ENCODE data around the gene PDE4D. TPM values are rescaled to one million over a fixed set of nuclear protein-coding genes. Genes with fewer than 3 reads are reported as not detected.

Gene PDE4D
- total RNA-seq, 1 donor from 2014 or later = 34.5 TPM

DNA sequence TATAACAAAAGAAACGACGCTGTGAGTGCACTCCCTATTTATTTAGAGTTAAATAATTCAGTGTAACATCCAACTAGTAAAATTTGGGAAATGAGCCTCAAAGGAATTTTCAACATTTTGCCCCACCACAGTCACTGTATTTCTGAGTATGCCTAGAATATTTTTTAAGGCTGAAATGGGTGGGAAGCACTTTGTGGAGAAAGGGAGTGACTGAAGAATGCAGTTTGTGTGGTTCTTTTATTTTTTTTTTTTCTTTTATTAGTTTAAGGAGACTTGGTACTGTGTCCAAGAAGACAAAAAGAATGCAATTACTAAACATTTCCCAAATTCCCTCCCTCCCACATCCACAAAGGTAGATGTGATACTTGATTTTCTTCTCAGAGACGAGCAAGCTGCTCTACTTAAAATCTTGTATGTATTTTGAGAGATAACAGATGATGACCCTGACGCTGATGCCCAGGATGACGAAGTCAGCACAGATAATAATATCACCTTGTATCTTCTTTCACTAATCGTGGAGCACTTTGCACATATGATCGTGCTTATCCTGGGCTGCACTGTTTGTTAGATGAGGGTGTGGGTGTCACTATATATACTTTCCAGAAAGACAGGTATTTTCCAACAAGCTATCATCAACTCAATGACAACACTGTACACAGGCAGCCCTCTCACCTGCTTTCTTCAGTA lies 724.3 kb downstream of the PDE4D start:
- Histone ChIP-seq H3K4me3 (no peak overlapping the region), H3K36me3 (no peaks in the 10 kb centered on the region), H3K27me3 (ENCODE audit: low read depth) (no peaks in the 10 kb centered on the region), H3K9me3 (replicated peaks) (no peaks in the 10 kb centered on the region), H3K27ac (replicated peaks) (no peak overlapping the region), H3K4me1 (peaks cover 26% of the 10 kb centered on the region)
- intact Hi-C loops (cut with micrococcal nuclease) = no loop called here
- TF ChIP-seq, protein P1, sequence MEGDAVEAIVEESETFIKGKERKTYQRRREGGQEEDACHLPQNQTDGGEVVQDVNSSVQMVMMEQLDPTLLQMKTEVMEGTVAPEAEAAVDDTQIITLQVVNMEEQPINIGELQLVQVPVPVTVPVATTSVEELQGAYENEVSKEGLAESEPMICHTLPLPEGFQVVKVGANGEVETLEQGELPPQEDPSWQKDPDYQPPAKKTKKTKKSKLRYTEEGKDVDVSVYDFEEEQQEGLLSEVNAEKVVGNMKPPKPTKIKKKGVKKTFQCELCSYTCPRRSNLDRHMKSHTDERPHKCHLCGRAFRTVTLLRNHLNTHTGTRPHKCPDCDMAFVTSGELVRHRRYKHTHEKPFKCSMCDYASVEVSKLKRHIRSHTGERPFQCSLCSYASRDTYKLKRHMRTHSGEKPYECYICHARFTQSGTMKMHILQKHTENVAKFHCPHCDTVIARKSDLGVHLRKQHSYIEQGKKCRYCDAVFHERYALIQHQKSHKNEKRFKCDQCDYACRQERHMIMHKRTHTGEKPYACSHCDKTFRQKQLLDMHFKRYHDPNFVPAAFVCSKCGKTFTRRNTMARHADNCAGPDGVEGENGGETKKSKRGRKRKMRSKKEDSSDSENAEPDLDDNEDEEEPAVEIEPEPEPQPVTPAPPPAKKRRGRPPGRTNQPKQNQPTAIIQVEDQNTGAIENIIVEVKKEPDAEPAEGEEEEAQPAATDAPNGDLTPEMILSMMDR (IDR thresholded peaks at IDR 0.05; ENCODE audit: borderline replicate concordance) = no peak
- DNase-seq = no peak

DNA sequence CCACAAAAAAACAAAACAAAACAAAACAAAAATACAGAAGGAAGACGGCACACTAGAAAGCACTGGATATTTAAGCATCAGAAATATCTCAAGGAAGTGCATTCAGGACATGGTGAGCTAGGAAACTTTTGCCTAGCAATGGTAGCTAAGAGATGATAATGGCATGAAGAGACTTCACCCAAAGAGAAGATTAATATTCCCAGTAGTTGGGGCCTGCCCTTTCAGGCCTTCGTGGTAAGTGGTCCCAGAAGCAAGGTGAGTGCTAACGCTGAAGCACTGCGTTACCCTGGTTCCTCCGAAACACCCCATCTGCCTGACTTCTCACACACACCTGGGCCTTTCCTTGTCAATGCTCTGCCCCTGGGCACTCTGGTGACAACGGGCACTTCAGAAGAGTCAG lies 725.5 kb downstream of the PDE4D start:
- TF ChIP-seq, protein P1 (IDR thresholded peaks at IDR 0.05; ENCODE audit: borderline replicate concordance) = no peak
- Histone ChIP-seq H3K4me3 (no peak overlapping the region), H3K4me1 (peaks cover 19% of the 10 kb centered on the region), H3K27me3 (ENCODE audit: low read depth) (no peaks in the 10 kb centered on the region), H3K9me3 (replicated peaks) (no peaks in the 10 kb centered on the region), H3K27ac (replicated peaks) (no peak overlapping the region), H3K36me3 (no peaks in the 10 kb centered on the region)
- no peak for DNase-seq
- intact Hi-C loops (cut with micrococcal nuclease) = no loop called here

DNA sequence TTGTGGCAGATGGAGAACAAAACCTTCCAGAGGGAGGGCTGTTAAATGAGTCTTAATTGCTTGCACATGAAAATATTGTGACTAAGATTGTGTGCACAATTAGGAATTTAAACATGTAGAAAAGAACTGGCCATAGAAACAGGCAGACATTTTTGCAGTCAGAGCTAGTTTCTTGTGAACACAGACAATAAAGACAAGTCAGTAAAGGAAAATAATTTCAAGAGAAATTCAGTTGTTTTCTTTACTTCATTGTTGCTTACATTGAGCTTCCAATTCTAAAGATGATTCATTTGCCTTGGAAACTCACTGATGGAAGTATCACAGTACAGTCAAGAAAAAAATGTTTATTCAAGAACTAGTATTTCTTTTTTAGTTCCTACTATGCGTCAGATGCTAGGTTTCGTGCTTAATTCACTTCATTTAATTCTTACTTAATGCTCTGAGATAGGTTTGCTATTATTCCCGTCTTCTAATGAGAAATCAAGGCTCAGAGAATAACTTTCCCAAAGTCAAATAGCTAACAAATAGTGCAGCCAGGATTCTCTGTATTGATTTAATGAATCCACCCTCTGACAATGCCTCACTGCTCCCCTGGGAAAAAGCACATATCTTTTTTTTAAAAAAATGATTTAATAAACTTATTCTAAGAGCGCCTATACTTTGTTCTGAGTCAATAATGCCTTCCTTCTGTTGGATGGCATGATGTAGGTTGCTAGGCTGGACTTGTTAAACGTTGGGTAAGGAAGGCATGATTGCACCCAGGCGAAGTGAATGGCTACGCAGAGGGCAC lies 729.3 kb downstream of the PDE4D start:
- H3K4me1 ChIP-seq = peaks cover 18% of the 10 kb centered on the region
- no peaks in the 10 kb centered on the region for H3K36me3 ChIP-seq
- H3K9me3 ChIP-seq (replicated peaks) = no peaks in the 10 kb centered on the region
- no peak for DNase-seq
- TF ChIP-seq, protein P1 (IDR thresholded peaks at IDR 0.05; ENCODE audit: borderline replicate concordance) = no peak
- intact Hi-C loops (cut with micrococcal nuclease) = no loop called here
- no peak overlapping the region for H3K4me3 ChIP-seq
- H3K27ac ChIP-seq (replicated peaks) = no peak overlapping the region
- no peaks in the 10 kb centered on the region for H3K27me3 ChIP-seq (ENCODE audit: low read depth)

DNA sequence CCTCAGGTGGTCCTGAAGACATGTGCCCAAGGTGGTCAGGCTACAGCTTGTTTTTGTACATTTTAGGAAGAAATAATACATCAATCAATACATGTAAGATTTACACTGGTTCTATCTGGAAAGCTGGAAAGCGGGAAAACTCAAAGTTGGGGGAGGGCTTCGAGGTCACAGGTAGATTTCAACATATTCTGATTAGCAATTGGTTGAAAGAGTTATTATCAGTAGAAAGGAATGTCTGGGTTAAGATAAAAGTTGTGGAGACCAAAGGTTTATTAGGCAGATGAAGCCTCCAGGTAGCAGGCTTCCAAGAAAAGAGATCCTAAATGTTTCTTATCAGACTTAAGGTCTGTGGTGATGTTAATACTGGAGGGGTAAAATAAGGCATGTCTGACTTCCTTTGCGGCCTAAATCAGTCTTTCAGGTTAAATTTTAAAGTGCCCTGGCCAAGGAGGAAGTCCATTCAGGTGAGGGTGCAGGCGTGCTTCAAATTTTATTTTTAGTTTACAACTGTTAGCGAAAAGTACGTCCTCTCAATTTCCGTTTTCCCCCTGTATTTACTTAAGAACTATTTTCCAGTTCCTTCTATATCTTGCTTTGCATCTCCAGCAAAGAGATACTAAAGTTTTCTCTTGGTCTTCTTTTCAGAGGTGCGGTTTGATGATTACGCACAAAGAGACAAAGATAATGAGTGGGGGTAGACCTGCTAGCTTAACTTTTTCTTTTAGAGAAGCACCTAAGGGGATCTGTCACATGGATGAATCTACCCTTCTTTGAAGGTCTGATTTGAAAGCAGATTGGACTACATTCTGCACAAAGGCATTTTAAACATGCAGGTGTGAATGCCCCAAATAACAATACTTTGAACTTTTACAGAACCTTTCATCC lies 732.1 kb downstream of the PDE4D start:
- H3K27me3 ChIP-seq (ENCODE audit: low read depth) = no peaks in the 10 kb centered on the region
- intact Hi-C loops (cut with micrococcal nuclease) = no loop called here
- peaks cover 36% of the 10 kb centered on the region for H3K4me1 ChIP-seq
- no peak overlapping the region for H3K4me3 ChIP-seq
- H3K36me3 ChIP-seq = no peaks in the 10 kb centered on the region
- no peaks in the 10 kb centered on the region for H3K9me3 ChIP-seq (replicated peaks)
- DNase-seq = no peak
- TF ChIP-seq, protein P1 (IDR thresholded peaks at IDR 0.05; ENCODE audit: borderline replicate concordance) = no peak
- H3K27ac ChIP-seq (replicated peaks) = no peak overlapping the region

DNA sequence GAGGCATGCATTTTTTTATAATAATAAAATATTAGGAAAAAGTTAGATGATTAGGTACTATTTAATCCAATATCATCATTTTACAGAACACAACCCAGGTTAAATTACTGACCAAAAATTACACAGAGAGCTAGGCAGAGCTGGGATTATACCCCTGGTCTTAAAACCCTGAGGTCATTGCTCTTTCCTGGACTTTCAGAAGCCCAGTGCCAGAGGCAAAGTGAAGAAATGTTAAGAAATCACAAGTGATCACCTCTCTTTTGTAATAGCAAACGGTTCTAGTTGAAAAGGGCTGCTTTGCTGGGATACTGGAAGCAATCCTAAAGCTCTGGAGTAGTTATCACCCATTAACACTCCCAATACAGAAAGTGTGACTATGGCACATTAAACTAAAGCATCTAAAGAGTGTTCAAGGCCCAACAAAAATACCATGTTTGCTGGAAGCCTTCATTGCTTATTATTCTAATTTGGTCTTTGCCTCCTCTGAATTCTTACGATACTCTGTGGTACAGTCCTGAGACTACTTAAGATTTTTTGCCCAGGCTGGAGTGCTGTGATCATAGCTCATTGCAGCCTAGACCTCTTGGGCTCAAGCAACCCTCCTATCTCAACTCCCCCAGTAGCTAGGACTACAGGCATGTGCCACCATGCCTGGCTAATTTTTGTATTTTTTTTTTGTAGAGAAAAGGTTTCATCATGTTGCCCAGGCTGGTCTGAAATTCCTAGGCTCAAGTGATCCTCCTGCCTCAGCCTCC lies 734.7 kb downstream of the PDE4D start:
- peak overlapping the region; percentile 89 for H3K27ac ChIP-seq (replicated peaks)
- intact Hi-C loops (cut with micrococcal nuclease) = no loop called here

More for the DNA sequence above, 734.7 kb downstream of the PDE4D start:
- H3K27me3 ChIP-seq (ENCODE audit: low read depth) = no peaks in the 10 kb centered on the region
- H3K9me3 ChIP-seq (replicated peaks) = no peaks in the 10 kb centered on the region
- TF ChIP-seq, protein P1 (IDR thresholded peaks at IDR 0.05; ENCODE audit: borderline replicate concordance) = no peak
- no peaks in the 10 kb centered on the region for H3K36me3 ChIP-seq
- H3K4me1 ChIP-seq = peaks cover 40% of the 10 kb centered on the region
- no peak overlapping the region for H3K4me3 ChIP-seq
- DNase-seq = no peak

Data from left ventricle myocardium inferior (tissue), 1 donor.